Transverse colon (tissue), 4 donors: ENCODE results near the gene ALDH3A2. TPM values are rescaled to one million over a fixed set of nuclear protein-coding genes. Genes with fewer than 3 reads are reported as not detected.
"Not testable (repeated sequence)": the region's sequence is repeated elsewhere in the genome, so short reads cannot be mapped to it uniquely, and the experiment has no call there.

Experiments used
- DNase-seq: peaks from one replicate; pipeline ENCODE4 v3.0.0-alpha.2; 2019
- H3K27ac ChIP-seq, 4 donors: fragments of 200-600 bp; sonication (generic); 2 replicates each; pipeline ENCODE4 v1.5.1; 2016 to 2018; ENCODE audit warnings: inconsistent platforms in 4 of 4
- H3K27me3 ChIP-seq: fragments of 200-600 bp; sonication (generic); 2 replicates; pipeline ENCODE4 v1.5.1; 2017; ENCODE audit warnings: inconsistent platforms
- H3K36me3 ChIP-seq, 4 donors: fragments of 200-600 bp; sonication (generic); 2 replicates each; pipeline ENCODE4 v1.5.1; 2017 to 2019; ENCODE audit warnings: inconsistent platforms in 4 of 4
- H3K4me1 ChIP-seq, 4 donors: fragments of 200-600 bp; sonication (generic); 2 replicates each; pipeline ENCODE4 v1.5.1; 2017 to 2020; ENCODE audit warnings: inconsistent platforms in 4 of 4
- H3K4me3 ChIP-seq, 4 donors: fragments of 200-600 bp; sonication (generic); 1 replicate in 1 of 4; 2 replicates in 3 of 4; pipeline versions ENCODE4 v1.5.1 to v1.6.1; 2017 to 2019; ENCODE audit warnings: inconsistent platforms in 4 of 4
- H3K9me3 ChIP-seq, 2 donors: fragments of 200-600 bp; sonication (generic); 2 replicates each; pipeline ENCODE4 v1.5.1; 2017 to 2019; ENCODE audit warnings: inconsistent platforms in 2 of 2
- CTCF ChIP-seq, 5 experiments: fragments of 200-600 bp in 3 of 5; fragments of 450-650 bp in 2 of 5; sonication (generic) in 3 of 5; IDR thresholded peaks; 1 replicate in 2 of 5; 2 replicates in 3 of 5; pipeline ENCODE4 v1.5.1; 2016 to 2017; ENCODE audit warnings: antibody characterized with exemption in 5 of 5, inconsistent platforms in 3 of 5, mild to moderate bottlenecking in 2 of 5, moderate library complexity in 1 of 5
- EP300 ChIP-seq: sonication (generic); formaldehyde crosslinking; IDR thresholded peaks from one replicate; pipeline ENCODE4 v1.6.1; 2017; ENCODE audit warnings: antibody characterized with exemption, low read depth
- POLR2A ChIP-seq: fragments of 450-650 bp; IDR thresholded peaks from one replicate; pipeline ENCODE4 v1.6.1; 2016; ENCODE audit warnings: antibody characterized with exemption, mild to moderate bottlenecking, moderate library complexity
- POLR2AphosphoS5 ChIP-seq, 3 donors: sonication (generic); formaldehyde crosslinking; IDR thresholded peaks; one replicate each; pipeline ENCODE4 v1.6.1; 2016; ENCODE audit warnings: antibody characterized with exemption in 3 of 3
- WGBS, 2 donors: methylation state at CpG; one replicate each; pipeline ENCODE4 v1.1.5; 2018; ENCODE audit warnings: low coverage in 1 of 2; 5-methylcytosine and 5-hydroxymethylcytosine counted together
- in situ Hi-C, 4 donors: fragments of 200-750 bp; cut with MboI; loops; one replicate each; pipeline versions ENCODE4 v1.15.0 to v1.15.1; 2017; ENCODE audit warnings: low sequenced_read_pairs in 3 of 4, low pct_ligation_motif_present in 1 of 4, low pct_unique_long_range_greater_than_20kb in 1 of 4
- intact Hi-C: fragments of 100-400 bp; cut with DNase I; formaldehyde crosslinking; loops from one replicate; pipeline ENCODE4 v1.15.1; 2023; ENCODE audit warnings: low total_unique reads
- total RNA-seq, 4 donors: library from RNA; depleted of rRNA; stranded (reverse); fragments of >200 nt; gene quantifications; one replicate each; pipeline ENCODE4 v1.1.0, GENCODE V29; 2016

The ALDH3A2 gene
- total RNA-seq, 4 donors from 2014 or later = 44.5 to 199 (median 119) TPM

GRCh38 chr17:19664136-19664820 is 15.7 kb downstream of the ALDH3A2 start:
- Histone ChIP-seq H3K9me3 (no peaks in the 10 kb centered on the region), H3K4me1 (peaks cover 0 to 6% (median 1%) of the 10 kb centered on the region in 4 donors), H3K36me3 (peaks cover 0 to 32% (median 6%) of the 10 kb centered on the region in 4 donors), H3K27ac (no peak overlapping the region), H3K27me3 (no peaks in the 10 kb centered on the region), H3K4me3 (no peak overlapping the region)
- intact Hi-C loops (loop anchor here (5.0 kb wide), 1 partner anchor 93 kb away; no protein-coding TSS in a partner anchor), in situ Hi-C loops (loop anchor here in 2 of 4 donors (25.0 kb wide), 1 partner anchor 98 kb away; no protein-coding TSS in a partner anchor)
- no peak for DNase-seq
- 49 to 80% methylated on average over 2 to 5 of the region's 5 CpGs for WGBS, 2 donors
- TF ChIP-seq CTCF (IDR thresholded peaks at IDR 0.05) (no peak), EP300 (no peak), POLR2A (no peak), POLR2AphosphoS5 (IDR thresholded peaks at IDR 0.05) (no peak)

GRCh38 chr17:19664821-19665181 is 16.2 kb downstream of the ALDH3A2 start:
- H3K4me3 ChIP-seq = no peak overlapping the region
- 96 to 100% methylated on average over 1 to 4 of the region's 4 CpGs for WGBS, 2 donors
- no peaks in the 10 kb centered on the region for H3K9me3 ChIP-seq
- no peak for DNase-seq
- H3K27me3 ChIP-seq = no peaks in the 10 kb centered on the region
- TF ChIP-seq POLR2AphosphoS5 (IDR thresholded peaks at IDR 0.05) = no peak
- no peak for TF ChIP-seq POLR2A
- no peak for TF ChIP-seq CTCF (IDR thresholded peaks at IDR 0.05)
- TF ChIP-seq EP300 = no peak
- in situ Hi-C loops (loop anchor here in 2 of 4 donors (25.0 kb wide), 1 partner anchor 98 kb away; no protein-coding TSS in a partner anchor), intact Hi-C loops (loop anchor here (5.0 kb wide), 1 partner anchor 92 kb away; no protein-coding TSS in a partner anchor)
- no peak overlapping the region for H3K27ac ChIP-seq
- H3K4me1 ChIP-seq = peaks cover 0 to 6% (median 1%) of the 10 kb centered on the region in 4 donors
- H3K36me3 ChIP-seq = peaks cover 0 to 32% (median 6%) of the 10 kb centered on the region in 4 donors

- in situ Hi-C loops = loop anchor here in 3 of 4 donors (10.0 to 25.0 kb wide), 2 partner anchors 65 to 93 kb away; no protein-coding TSS in a partner anchor
- H3K27ac ChIP-seq, H3K4me3 ChIP-seq, DNase-seq, H3K27me3 ChIP-seq, intact Hi-C loops, H3K9me3 ChIP-seq, H3K36me3 ChIP-seq: not testable (repeated sequence)
- H3K4me1 ChIP-seq = peaks cover 0 to 29% (median 9%) of the 10 kb centered on the region in 4 donors
- 94 to 100% methylated on average over 4 to 7 of the region's 7 CpGs for WGBS, 2 donors
Observed at GRCh38 chr17:19669680-19670079, 21.1 kb downstream of the ALDH3A2 start.

- in situ Hi-C loops (loop anchor here in 3 of 4 donors (10.0 to 25.0 kb wide), 2 partner anchors 64 to 91 kb away; no protein-coding TSS in a partner anchor), intact Hi-C loops (no loop called here)
- peak overlapping the region in 1 of 4 donors; percentile 65 for H3K27ac ChIP-seq
Observed at GRCh38 chr17:19670908-19671307, 22.4 kb downstream of the ALDH3A2 start.

More at GRCh38 chr17:19670908-19671307, 22.4 kb downstream of the ALDH3A2 start:
- no peak for DNase-seq
- no peak for TF ChIP-seq EP300
- TF ChIP-seq CTCF (IDR thresholded peaks at IDR 0.05) = no peak
- no peak for TF ChIP-seq POLR2AphosphoS5 (IDR thresholded peaks at IDR 0.05)
- no peak for TF ChIP-seq POLR2A
- peaks cover 0 to 10% (median 3%) of the 10 kb centered on the region in 4 donors for H3K36me3 ChIP-seq
- H3K27me3 ChIP-seq = no peaks in the 10 kb centered on the region
- no peaks in the 10 kb centered on the region for H3K9me3 ChIP-seq
- no peak overlapping the region for H3K4me3 ChIP-seq
- H3K4me1 ChIP-seq = peaks cover 0 to 29% (median 9%) of the 10 kb centered on the region in 4 donors
- 85 to 100% methylated on average over 2 of the region's 2 CpGs for WGBS, 2 donors
